Esophagus squamous epithelium (tissue), 4 donors: ENCODE data around the gene KRT74.

Source experiments
- CTCF ChIP-seq, 6 experiments: fragments of 450-650 bp in 4 of 6; fragments of 200-600 bp in 2 of 6; sonication (generic) in 2 of 6; IDR thresholded peaks; one replicate each; pipeline ENCODE4 v1.5.1; 2016 to 2019; ENCODE audit warnings: antibody characterized with exemption in 6 of 6, mild to moderate bottlenecking in 4 of 6, moderate library complexity in 4 of 6
- POLR2A ChIP-seq, 4 donors: fragments of 450-650 bp; IDR thresholded peaks; one replicate each; pipeline ENCODE4 v1.6.1; 2017; ENCODE audit warnings: antibody characterized with exemption in 4 of 4, mild to moderate bottlenecking in 4 of 4, moderate library complexity in 3 of 4

- TF ChIP-seq CTCF (IDR thresholded peaks at IDR 0.05) (no peak), POLR2A (IDR thresholded peaks at IDR 0.05) (no peak)
These were observed 28.9 kb upstream of the KRT74 start for GRCh38 chr12:52602552-52602951.
